DMS153 (cell line): ENCODE measurements around the gene ACTL6B.

ENCODE experiments used
- DNase-seq: peaks from one replicate; lab custom pipeline; 2025; lab: John Stamatoyannopoulos, UW

Gene ACTL6B

DNA sequence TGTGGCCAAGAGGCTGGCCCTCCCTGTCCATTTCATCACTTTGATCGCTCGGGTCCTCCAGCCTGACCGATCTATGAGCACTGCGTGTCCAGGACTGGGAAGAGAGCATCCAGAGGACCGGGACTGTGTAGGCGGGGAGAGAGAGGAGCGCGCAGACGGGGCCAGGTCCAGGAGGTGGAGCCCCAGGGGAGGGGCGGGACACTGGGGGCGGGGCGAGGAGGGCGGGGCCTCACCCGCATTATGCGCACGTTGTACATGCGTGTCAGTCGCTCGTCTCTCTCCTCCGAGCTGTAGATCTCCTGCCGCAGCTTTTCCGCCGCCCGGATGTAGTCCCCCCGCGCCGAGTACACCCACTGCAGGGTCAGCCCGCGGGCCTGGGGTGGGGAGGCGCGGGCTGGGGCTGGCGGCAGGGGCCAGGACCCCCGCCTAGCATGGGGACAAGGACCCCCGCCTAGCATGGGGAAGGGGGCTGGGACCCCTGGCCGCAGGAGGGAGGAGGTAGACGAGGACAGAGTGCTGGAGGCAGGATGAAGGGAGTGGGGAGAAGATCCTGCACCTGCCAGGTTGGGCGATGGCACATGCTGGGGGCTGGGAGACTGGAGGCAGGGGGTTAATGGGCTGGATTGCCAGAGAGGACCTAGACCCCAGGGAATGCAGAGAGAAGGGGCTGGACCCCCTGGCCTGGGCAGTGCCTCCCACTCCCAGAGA is 29.6 kb downstream of the ACTL6B start:
- peak; percentile 75 for DNase-seq

DNA sequence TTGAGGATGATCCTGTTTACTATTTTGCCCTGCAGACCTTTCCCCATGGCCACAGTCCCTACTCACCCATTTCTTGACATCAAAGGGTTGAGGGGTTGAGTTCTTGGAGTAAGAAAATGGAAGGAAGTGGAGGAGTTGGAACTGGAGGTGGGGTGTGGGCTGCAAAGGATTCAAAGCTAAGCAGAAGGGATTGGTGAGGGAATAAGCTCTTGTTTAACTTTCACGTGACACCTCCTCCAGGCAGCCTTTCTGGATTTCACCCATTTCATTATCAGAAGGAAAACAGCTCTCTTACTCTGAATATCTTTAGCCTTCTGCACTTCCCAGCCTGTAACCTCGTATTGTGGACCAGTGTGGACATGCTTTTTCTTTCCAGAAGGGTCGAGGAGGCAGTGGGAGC is 30.2 kb downstream of the ACTL6B start:
- no peak for DNase-seq

DNA sequence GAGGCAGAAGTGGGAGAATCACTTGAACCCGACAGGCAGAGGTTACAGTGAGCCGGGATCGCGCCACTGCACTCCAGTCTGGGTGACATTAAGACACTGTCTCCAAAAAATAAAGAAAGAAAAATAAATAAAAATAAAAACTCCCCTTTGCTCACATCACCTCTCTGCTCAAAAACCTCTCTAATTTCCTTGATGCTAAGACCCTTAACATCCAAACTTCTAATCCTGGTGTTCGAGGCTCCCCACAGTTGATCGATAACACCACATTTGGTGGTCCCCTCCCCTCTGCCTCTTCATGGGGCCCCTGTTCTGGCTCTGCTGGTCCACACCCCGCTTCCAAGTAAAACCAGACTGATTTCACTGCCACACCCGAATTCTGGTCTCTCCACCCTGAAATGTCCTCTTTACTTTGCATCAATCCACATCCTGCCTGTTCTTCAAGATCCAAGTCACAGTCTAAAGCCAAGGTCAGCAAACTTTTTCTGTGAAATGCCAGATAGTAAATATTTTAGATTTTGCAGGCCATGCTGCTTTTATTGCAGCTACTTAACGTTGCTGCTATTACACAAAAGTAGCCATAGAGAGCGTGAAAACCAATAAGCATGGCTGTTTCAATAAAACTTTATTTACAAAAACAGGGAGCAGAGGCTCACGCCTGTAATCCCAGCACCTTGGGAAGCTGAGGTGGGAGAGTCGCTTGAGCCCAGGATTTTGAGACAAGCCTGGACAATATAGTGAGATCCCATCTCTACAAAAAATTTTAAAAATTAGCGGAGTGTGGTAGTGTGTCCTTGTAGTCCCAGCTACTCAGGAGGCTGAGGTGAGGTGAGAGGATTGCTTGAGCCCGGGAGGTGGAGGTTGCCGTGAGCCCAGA is 32.1 kb downstream of the ACTL6B start:
- DNase-seq = no peak

DNA sequence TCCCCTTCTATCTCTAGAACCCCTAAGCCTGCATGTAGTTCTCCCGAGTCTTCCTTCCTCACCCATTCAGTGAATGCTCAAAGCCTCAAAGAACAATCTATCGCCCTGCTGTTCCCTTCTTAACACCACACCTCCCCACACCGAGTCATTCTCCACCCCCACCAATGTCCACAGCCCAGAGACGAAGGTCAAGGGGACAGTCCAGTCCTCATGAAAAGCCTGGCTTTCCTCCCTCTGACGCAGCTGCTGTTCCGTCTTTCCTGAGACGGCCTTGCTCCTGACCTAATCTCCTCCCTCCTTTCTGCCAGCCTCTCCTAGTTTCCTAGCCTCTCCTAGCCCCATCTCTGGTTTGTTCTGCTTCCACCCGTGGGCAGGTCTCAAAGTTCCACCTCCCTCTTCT is 34.7 kb downstream of the ACTL6B start:
- no peak for DNase-seq

DNA sequence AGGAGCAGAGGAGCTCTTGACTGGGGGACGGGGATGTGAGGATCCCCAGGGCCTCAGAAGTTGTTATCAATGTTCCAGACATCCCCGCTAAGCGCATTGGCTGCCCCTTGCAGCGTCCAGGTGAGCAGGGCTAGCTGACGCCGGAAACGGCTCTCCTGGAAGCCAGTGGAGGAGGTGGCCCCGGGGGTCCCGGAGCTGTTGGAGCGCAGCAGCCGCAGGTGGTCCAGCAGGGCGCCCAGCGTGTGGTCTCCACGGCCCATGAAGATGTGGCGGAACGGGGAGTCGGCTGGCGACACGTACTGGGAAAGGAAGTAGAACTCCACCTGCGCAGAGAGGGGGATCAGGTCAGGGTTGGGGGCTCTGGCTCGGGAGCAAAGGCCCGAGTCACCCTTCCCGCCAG is 35.4 kb downstream of the ACTL6B start:
- no peak for DNase-seq

DNA sequence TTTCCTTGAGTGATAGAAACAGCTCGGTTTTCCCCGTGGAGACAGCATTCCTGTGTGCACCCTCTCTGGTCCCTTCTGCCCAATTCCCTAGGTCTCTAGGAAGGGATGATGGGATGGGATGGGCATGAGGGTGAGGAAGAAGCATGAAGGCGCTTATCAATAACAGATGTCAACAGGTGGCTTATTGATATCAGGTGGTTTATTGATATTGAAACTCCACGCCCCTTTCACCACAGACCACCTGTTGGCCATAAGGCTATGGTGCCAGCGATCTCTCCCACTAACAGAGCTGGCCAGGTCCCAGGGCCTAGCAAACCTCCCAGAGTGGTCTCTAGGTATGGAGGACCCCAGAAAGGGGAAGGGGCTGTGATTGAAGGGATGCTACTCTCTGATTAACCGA is 36.0 kb downstream of the ACTL6B start:
- DNase-seq = no peak

DNA sequence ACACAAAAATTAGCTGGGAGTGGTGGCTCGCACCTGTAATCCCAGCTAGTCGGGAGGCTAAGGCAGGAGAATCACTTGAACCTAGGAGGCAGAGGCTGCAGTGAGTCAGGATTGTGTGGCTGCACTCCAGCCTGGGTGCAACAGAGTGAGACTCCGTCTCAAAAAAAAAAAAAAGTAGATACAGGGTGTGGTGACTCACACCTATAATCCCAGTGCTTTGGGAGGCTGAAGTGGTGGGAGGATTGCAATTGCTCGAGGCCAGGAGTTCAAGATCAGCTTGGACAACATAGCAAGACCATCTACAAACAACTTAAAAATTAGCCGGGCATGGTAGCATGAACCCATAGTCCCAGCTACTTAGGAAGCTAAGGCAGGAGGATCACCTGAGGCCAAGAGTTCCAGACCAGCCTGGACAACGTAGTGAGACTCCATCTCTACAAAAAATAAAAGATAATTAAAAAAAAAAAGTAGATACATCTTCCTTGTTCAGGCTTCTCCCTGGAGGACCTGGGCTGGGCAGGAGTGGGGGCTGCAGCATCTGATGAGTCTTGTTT is 41.9 kb downstream of the ACTL6B start:
- no peak for DNase-seq

DNA sequence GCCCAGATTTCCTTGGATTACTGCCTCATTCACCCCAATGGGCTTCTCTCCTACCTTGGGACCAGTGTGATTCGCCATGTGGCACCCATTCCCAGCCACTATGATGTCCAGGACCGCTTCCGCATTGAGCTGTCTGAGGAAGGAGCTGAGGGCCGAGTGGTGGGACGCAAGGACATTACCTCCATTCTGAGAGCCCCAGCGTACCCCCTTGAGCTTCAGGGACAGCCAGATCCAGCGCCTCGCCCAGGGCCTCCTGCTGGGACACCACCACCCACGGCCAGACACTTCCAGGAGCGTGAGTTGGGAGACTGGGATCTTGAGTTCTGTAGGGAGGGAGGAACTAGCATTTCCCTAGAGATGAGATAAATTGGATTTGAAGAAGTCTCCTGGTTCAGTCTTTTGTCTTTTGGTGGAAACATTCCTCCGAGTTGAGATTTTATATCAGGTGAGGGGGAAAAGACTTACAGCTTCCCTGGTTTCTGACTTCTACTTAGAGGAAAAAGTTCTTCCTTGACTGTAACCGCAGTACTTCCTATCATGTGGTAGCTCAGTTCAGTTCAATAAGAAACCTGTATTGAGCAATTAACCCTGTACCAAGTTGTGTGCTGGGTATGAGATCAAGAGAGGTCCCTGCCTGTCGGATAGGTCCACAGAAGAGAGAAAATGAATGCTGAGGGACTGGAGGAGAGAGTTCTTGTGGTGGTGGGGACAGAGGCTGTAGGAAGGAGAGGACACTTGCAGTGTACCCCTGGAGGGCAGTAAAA is 42.7 kb downstream of the ACTL6B start:
- DNase-seq = no peak

DNA sequence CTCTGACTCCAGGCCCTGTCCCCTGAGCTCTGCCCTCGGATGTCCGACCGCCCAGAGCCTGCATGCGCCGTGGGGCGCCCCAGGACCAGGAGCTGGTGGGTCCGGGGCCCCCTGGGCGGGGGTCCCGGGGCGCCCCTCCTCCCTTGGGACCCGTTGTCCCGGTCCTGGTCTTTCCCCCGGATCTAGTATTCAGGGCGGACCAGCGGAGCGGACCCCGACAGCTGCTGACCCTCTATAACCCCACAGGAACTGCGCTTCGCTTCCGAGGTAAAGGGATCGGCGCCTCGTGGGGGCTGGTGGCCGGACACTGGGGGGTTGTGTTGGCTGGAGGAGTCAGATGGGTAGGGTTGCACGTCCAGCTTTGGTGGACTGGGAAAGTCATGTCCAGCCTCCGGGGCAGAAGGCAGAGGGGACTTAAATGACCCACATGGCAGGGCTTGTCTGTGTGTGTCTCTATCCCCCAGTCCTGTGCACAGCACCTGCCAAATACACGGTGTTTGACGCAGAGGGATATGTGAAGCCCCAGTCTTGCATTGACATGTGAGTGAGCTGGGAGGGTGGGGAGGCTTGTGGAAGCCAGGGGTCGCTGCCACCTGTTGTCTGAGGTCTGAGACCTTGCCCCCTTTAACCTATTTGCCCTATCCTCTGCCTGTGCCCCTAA is 43.4 kb downstream of the ACTL6B start:
- DNase-seq = no peak

DNA sequence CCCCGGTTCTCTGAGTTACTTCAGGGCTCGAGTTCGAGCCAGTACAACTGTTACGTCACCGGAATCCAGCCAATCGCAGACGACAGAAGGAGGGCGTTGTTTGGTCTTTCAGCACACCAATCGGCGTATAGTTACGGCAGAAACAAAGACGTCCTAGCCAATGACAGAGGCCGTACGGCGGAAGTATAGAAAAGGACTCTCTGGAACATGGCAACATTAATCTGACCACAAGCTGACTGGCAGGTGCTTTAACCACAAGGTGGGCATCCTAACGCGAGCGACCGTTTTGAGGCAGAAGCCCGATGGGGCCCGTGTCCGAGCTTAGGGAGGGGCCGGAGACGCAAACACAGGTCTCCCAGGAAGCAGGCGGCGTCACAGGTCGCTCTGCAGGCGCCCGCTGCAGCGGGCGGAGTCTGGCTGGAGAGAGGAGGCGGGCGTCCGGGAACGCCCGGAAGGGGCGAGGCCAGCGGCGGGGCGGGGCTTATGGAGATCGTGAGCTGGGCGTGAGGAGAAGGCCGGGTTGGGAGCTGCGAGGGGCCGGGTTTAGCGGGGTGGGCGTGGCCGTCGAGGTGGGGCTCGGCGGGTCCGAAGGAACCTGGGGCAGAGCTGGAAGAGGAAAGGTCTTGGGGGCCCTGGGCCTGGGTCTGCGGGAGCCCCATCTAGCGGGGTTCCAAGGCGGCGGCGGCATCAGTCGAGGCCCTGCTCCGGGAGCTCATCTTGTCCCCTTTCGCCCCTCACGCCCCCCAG is 44.1 kb downstream of the ACTL6B start, which contains the start of gene MOSPD3:
TSS of gene MOSPD3 (plus strand) at position 558 of the 747 bp plus-strand sequence. CDS start 252 bp downstream, outside the sequence.
- DNase-seq = peak; percentile 99

DNA sequence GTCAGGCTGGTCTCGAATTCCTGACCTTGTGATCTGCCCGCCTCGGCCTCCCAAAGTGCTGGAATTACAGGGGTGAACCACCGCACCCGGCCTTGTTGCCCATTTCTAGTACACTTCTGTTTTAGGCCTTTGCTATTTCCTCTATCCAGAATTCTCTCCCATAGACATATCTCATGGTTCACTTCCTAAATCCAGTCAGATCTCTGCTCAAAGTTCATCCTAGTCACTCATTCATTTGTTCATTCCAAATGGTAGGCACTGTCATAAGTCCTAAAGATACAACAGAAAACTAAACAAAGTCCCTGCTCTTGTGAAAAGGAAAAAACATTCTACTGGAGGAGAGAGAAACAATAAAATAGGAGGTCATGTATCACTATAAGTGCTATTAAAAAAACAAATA is 46.3 kb downstream of the ACTL6B start:
- no peak for DNase-seq

DNA sequence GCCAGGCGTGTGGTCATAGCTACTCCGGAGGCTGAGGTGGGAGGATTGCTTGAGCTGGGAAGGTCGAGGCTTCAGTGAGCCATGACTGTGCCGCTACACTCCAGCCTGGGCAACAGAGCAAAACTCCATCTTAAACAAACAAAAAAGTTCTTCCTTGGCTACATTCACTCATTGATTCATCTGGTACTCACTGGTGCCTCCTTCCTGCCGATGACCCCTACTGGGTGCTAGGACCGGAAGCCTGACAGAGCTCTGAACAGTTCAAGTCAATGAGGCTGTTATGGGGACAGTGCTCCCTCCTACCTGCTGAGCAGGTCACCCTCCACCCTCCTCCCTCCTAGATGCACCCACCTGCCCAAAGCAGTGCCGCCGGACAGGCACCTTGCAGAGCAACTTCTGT is 49.1 kb downstream of the ACTL6B start:
- no peak for DNase-seq

DNA sequence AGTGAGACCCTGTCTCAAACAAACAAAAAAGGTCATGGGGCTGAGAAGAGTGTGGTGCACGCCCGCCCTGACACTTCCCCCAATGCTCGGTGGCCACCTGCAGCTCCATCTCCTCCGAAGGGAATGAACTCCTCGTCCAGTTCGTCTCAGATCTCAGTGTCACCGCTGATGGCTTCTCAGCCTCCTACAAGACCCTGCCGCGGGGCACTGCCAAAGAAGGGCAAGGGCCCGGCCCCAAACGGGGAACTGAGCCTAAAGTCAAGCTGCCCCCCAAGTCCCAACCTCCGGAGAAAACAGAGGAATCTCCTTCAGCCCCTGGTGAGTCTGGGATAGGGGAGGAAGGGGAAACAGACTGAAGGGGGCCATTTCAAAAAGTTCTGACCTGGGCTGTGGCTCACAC is 49.9 kb downstream of the ACTL6B start:
- DNase-seq = no peak

DNA sequence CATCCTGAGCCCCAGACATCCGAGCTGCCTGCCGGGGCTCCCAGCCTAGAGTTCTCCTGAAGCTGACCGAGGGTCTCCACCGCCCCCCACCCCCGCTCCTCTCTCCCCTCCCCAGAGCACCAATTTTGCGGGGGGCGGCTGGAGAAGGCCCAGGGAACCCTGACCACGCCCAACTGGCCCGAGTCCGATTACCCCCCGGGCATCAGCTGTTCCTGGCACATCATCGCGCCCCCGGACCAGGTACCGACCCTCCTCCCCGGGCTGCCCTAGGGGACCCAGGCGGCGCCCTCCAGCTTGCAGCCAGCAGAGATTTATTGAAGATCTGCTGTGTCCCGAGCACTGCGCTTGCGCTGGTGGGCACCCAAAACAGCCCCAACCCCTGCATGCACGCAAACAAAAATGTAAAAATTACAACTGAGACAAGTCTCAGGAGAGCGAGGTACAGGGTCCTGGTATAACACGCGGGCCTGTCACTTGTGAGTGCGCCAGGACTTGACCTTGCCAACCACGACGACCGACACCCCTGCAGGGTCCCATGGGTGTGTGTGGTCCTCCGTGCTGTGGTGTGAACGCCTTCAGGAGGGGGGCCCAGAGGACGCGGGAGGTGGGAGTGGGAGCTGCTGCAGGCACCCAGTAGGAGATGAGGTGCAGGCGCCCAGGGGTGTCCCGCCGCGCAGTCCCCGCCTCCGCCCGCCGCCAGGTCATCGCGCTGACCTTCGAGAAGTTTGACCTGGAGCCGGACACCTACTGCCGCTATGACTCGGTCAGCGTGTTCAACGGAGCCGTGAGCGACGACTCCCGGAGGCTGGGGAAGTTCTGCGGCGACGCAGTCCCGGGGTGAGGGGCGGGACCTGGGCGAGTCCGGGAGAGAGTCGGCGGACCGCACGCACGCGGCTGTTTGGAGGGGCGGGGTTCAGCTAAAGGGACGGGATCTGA is 51.0 kb downstream of the ACTL6B start:
- no peak for DNase-seq

DNA sequence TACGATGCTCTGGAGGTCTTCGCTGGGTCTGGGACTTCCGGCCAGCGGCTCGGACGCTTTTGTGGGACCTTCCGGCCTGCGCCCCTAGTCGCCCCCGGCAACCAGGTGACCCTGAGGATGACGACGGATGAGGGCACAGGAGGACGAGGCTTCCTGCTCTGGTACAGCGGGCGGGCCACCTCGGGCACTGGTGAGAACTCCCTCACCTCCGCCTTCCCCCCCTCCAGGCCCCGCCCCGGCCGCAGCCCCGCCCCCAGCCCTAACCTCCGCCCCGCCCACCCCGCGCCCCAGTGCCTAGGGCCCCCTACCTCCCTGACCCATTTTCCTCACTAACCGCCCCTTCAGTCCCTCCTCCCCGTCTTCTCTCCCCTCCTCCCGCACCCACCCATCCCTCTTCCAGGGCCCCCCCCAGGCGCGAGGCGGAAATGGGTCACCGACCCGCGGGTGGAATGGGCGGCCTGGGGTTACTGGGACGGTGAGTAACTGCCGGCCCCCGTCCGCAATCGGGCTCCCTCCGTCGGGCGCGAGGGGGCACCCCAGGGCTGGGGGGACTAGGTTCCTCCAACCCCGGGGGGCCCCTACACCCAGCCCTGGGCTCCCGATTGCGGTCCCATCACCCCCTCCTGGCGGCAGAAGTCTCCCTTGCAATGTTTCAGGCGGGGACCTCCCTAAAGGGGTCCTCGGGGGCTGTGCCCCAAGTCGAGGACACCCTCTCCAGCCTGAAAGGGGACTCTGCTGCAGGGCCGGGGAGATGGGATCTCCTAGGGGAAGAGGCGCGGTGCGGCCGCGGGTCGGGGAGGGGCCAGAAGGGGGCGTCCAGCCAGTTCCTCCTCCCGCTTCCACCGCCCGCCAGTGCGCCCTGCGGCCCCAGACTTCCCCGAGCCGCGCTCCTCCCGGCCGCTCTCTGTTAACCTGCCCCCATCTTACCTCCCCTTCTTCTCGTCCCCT is 51.9 kb downstream of the ACTL6B start:
- DNase-seq = peak; percentile 31

DNA sequence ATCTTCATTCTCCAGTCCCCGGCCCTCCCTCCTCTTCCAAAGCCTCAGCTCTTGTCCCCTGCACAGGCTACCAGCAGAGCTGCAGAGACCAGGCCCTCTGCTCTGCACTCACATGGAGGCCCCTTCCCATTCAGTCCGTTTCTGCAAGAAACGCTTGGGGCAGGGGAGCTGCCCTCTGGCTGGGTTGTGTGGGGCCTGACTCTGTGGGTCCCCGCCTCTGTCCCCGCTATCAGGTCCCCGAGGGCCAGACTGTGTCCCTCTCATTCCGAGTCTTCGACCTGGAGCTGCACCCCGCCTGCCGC is 52.6 kb downstream of the ACTL6B start:
- DNase-seq = no peak

DNA sequence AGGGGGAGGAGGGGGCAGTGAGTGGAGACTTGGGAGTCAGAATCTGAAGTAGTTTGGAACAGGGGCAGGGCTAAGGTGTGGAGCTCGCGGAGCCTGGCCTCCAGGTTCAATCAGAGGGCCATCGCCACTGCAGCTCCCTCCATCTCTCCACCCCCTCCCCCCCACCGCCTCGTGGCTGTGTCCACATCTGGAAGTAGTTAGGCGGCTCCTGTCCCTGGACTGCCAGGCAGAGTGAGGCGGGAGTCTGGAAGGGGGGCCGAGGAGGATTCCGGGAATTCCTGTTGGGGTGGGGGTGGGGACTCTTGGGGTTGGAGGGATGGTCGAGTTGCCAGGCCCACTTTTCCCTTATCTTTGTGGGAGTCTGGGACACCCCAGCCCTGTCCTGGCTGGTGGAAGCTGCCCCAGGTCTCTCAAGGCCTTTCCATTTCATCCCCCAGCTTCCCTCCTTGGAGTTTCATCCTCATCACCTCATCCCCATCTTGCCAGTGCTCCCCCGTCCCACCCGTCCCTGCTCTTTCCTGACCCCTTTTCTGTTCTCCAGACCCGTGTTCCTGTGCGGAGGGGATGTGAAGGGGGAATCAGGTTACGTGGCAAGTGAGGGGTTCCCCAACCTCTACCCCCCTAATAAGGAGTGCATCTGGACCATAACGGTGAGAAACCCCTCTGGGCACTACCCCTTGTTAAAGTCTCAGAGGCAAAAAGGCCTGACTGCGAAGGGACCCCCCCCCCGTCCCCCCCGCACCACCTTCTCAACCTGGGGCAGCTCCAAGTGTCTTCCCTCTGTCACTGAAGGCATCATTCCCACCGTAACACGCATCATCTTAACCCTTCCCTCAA is 53.1 kb downstream of the ACTL6B start:
- no peak for DNase-seq

DNA sequence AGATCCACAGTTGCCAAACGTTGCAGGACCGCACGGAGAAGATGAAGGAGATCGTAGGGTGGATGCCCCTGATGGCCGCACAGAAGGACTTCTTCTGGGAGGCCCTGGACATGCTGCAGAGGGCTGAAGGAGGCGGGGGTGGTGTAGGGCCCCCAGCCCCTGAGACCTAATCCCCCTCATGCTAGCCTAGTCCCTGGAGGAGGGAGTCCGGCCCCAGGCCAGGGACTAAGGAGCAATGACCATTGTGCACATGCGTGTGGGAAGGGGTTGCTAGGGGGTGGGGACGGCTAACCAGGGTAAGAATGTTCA is 55.6 kb downstream of the ACTL6B start:
- no peak for DNase-seq
